ENCODE data around the gene WDR64.

DNA sequence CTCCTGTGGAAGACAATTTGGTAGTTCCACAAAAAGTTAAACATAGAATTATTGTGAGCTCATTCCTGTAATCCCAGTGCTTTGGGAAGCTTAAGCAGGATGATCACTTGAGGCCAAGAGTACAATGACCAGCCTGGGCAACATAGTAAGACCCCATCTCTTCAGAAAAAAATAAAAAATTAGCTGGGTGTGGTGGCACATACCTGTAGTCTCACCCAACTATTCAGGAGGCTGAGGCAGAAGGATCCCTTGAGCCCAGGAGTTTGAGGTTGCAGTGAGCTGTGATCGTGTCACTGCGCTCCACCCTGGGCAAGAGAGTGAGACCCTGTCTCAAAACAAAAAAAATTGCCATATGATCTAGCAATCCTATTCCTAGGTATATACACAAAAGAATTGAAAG is 7.8 kb upstream of the WDR64 start:
- TF ChIP-seq, protein P1, sequence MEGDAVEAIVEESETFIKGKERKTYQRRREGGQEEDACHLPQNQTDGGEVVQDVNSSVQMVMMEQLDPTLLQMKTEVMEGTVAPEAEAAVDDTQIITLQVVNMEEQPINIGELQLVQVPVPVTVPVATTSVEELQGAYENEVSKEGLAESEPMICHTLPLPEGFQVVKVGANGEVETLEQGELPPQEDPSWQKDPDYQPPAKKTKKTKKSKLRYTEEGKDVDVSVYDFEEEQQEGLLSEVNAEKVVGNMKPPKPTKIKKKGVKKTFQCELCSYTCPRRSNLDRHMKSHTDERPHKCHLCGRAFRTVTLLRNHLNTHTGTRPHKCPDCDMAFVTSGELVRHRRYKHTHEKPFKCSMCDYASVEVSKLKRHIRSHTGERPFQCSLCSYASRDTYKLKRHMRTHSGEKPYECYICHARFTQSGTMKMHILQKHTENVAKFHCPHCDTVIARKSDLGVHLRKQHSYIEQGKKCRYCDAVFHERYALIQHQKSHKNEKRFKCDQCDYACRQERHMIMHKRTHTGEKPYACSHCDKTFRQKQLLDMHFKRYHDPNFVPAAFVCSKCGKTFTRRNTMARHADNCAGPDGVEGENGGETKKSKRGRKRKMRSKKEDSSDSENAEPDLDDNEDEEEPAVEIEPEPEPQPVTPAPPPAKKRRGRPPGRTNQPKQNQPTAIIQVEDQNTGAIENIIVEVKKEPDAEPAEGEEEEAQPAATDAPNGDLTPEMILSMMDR (IDR thresholded peaks at IDR 0.05), result no peak
- TF ChIP-seq ESRRA (IDR thresholded peaks at IDR 0.05; ENCODE audit: borderline replicate concordance, low read length), result no peak
- TF ChIP-seq EP300 (IDR thresholded peaks at IDR 0.05), result no peak
- no peak for TF ChIP-seq CEBPB (IDR thresholded peaks at IDR 0.05)
- TF ChIP-seq PBX3 (IDR thresholded peaks at IDR 0.05), result no peak
- no peak for TF ChIP-seq POLR2AphosphoS2 (conservative IDR thresholded peaks at IDR 0.05; ENCODE audit: low read length)
- no peak for TF ChIP-seq POLR2A (IDR thresholded peaks at IDR 0.05; ENCODE audit: low read length)
- TF ChIP-seq JUN (IDR thresholded peaks at IDR 0.05), result no peak
- no peak for TF ChIP-seq RAD21 (conservative IDR thresholded peaks at IDR 0.05 in 1 of 2, IDR thresholded peaks at IDR 0.05 in 1 of 2)
- TF ChIP-seq CHD4 (IDR thresholded peaks at IDR 0.05; ENCODE audit: borderline replicate concordance), result no peak
- TF ChIP-seq, protein P2, sequence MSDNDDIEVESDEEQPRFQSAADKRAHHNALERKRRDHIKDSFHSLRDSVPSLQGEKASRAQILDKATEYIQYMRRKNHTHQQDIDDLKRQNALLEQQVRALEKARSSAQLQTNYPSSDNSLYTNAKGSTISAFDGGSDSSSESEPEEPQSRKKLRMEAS (IDR thresholded peaks at IDR 0.05), result no peak
- no peak for TF ChIP-seq NR3C1 (IDR thresholded peaks at IDR 0.05)
- TF ChIP-seq RNF2 (IDR thresholded peaks at IDR 0.05; ENCODE audit: borderline replicate concordance, low read depth), result no peak
- no peak for TF ChIP-seq CHD2 (IDR thresholded peaks at IDR 0.05; ENCODE audit: low read length, partially characterized antibody)

Data from A549 (cell line).